ENCODE measurements around the gene THUMPD3. TPM values are rescaled to one million over a fixed set of nuclear protein-coding genes. Genes with fewer than 3 reads are reported as not detected.

Gene THUMPD3
- total and polyA plus RNA-seq, 9 of the 15 experiments (the other 6 are each of a cell fraction or from before 2014, with no cell fraction given), result 58.3 to 132 (median 113) TPM

- TF ChIP-seq HDAC3 (IDR thresholded peaks at IDR 0.05; ENCODE audit: borderline replicate concordance, partially characterized antibody) (peak; percentile 40), MAFG (tag; conservative IDR thresholded peaks at IDR 0.05) (no peak), ZNF143 (CRISPR knock-in tag; IDR thresholded peaks at IDR 0.05) (peak; percentile 37; the same call in 1 of the 2 replicates), ZNF551 (CRISPR knock-in tag; IDR thresholded peaks at IDR 0.05) (no peak), NFE2 (IDR thresholded peaks at IDR 0.05; ENCODE audit: low read depth) (no peak), ZNF668 (CRISPR knock-in tag; IDR thresholded peaks at IDR 0.05) (peak; percentile 66; the same call in 1 of the 2 replicates), TAF15 (IDR thresholded peaks at IDR 0.05; ENCODE audit: low read depth, low read length) (no peak), TFAM (CRISPR knock-in tag; conservative IDR thresholded peaks at IDR 0.05) (no peak), NFIX (CRISPR knock-in tag; IDR thresholded peaks at IDR 0.05; ENCODE audit: low read depth) (peak; percentile 46; the same call in 1 of the 2 replicates), U2AF2 (optimal IDR thresholded peaks at IDR 0.05; ENCODE audit: low read depth, low read length) (no peak), TCF15 (CRISPR knock-in tag; IDR thresholded peaks at IDR 0.05) (peak; percentile 80; the same call in 1 of the 2 replicates), ZNF239 (CRISPR knock-in tag; IDR thresholded peaks at IDR 0.05) (no peak), ETV1 (tag; conservative IDR thresholded peaks at IDR 0.05; ENCODE audit: low read depth) (peak; percentile 47; the same call in 1 of the 2 replicates), HSF4 (CRISPR knock-in tag; IDR thresholded peaks at IDR 0.05; ENCODE audit: borderline replicate concordance) (peak; percentile 87; the same call in 1 of the 2 replicates), BHLHE40 (IDR thresholded peaks at IDR 0.05; ENCODE audit: low read length) (peak; percentile 38; the same call in 1 of the 2 replicates), E2F5 (CRISPR knock-in tag; IDR thresholded peaks at IDR 0.05) (no peak)
- TF ChIP-seq, protein P1, sequence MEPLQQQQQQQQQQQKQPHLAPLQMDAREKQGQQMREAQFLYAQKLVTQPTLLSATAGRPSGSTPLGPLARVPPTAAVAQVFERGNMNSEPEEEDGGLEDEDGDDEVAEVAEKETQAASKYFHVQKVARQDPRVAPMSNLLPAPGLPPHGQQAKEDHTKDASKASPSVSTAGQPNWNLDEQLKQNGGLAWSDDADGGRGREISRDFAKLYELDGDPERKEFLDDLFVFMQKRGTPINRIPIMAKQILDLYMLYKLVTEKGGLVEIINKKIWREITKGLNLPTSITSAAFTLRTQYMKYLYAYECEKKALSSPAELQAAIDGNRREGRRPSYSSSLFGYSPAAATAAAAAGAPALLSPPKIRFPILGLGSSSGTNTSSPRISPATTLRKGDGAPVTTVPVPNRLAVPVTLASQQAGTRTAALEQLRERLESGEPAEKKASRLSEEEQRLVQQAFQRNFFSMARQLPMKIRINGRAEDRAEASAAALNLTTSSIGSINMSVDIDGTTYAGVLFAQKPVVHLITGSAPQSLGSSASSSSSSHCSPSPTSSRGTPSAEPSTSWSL (CRISPR knock-in tag; IDR thresholded peaks at IDR 0.05; ENCODE audit: borderline replicate concordance), result no peak
- TF ChIP-seq, protein P2, sequence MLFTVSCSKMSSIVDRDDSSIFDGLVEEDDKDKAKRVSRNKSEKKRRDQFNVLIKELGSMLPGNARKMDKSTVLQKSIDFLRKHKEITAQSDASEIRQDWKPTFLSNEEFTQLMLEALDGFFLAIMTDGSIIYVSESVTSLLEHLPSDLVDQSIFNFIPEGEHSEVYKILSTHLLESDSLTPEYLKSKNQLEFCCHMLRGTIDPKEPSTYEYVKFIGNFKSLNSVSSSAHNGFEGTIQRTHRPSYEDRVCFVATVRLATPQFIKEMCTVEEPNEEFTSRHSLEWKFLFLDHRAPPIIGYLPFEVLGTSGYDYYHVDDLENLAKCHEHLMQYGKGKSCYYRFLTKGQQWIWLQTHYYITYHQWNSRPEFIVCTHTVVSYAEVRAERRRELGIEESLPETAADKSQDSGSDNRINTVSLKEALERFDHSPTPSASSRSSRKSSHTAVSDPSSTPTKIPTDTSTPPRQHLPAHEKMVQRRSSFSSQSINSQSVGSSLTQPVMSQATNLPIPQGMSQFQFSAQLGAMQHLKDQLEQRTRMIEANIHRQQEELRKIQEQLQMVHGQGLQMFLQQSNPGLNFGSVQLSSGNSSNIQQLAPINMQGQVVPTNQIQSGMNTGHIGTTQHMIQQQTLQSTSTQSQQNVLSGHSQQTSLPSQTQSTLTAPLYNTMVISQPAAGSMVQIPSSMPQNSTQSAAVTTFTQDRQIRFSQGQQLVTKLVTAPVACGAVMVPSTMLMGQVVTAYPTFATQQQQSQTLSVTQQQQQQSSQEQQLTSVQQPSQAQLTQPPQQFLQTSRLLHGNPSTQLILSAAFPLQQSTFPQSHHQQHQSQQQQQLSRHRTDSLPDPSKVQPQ (CRISPR knock-in tag; IDR thresholded peaks at IDR 0.05; ENCODE audit: borderline replicate concordance), result no peak
- TF ChIP-seq, protein P3, sequence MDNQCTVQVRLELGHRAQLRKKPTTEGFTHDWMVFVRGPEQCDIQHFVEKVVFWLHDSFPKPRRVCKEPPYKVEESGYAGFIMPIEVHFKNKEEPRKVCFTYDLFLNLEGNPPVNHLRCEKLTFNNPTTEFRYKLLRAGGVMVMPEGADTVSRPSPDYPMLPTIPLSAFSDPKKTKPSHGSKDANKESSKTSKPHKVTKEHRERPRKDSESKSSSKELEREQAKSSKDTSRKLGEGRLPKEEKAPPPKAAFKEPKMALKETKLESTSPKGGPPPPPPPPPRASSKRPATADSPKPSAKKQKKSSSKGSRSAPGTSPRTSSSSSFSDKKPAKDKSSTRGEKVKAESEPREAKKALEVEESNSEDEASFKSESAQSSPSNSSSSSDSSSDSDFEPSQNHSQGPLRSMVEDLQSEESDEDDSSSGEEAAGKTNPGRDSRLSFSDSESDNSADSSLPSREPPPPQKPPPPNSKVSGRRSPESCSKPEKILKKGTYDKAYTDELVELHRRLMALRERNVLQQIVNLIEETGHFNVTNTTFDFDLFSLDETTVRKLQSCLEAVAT (IDR thresholded peaks at IDR 0.05), result no peak; a peak in 1 of 4 replicates
- TF ChIP-seq, protein P4, sequence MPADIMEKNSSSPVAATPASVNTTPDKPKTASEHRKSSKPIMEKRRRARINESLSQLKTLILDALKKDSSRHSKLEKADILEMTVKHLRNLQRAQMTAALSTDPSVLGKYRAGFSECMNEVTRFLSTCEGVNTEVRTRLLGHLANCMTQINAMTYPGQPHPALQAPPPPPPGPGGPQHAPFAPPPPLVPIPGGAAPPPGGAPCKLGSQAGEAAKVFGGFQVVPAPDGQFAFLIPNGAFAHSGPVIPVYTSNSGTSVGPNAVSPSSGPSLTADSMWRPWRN (IDR thresholded peaks at IDR 0.05; ENCODE audit: low read depth), result no peak
Observed at GRCh38 chr3:9422712-9423424, 60.0 kb downstream of the THUMPD3 start (continued).
